GM12878 (cell line): ENCODE measurements around the gene TTLL13. TPM values are rescaled to one million over a fixed set of nuclear protein-coding genes. Genes with fewer than 3 reads are reported as not detected.
"Not testable (repeated sequence)": the region's sequence is repeated elsewhere in the genome, so short reads cannot be mapped to it uniquely, and the experiment has no call there.

Experiments used
- ATAC-seq: fragments of 200-7000 bp; cut with Tn5 transposase; 3 replicates; pipeline ENCODE4 v1.9.1; 2020; ENCODE audit warnings: mild to moderate bottlenecking, moderate library complexity
- BruUV-seq: library from RNA; stranded (reverse); fragments of 400-500 nt; replicated peaks from 2 replicates; lab custom pipeline; 2021; lab: Mats Ljungman, UMichigan
- CTCF ChIA-PET: fragments of 300-600 bp; sonication (Branson Sonifier 250); formaldehyde crosslinking; extraction: SDS; loops from one replicate; lab custom pipeline; 2021; ENCODE audit warnings: inconsistent platforms; lab: Yijun Ruan, JAX
- POLR2A ChIA-PET: fragments of 350-600 bp; formaldehyde crosslinking; extraction: SDS; loops from one replicate; lab custom pipeline; 2021; ENCODE audit warnings: inconsistent platforms; lab: Charles Lee
- RAD21 ChIA-PET: fragments of 300-600 bp; sonication (Branson Sonifier 250); formaldehyde crosslinking; loops from one replicate; lab custom pipeline; 2023; ENCODE audit warnings: antibody characterized with exemption; ENCODE audit not compliant: unreplicated experiment; lab: Charles Lee
- SMC1A ChIA-PET: fragments of 300-600 bp; sonication (Branson Sonifier 250); formaldehyde crosslinking; loops from one replicate; lab custom pipeline; 2023; ENCODE audit not compliant: unreplicated experiment, uncharacterized antibody; lab: Charles Lee
- DNase-seq: peaks from one replicate; pipeline ENCODE4 v3.0.0-alpha.2; 2011; ENCODE audit warnings: low read depth, low spot score
- FAIRE-seq: peaks from 3 replicates; lab custom pipeline; 2011; peaks lifted over from hg19 to GRCh38; lab: Jason Lieb, UNC
- H2AFZ ChIP-seq: 2 replicates; pipeline ENCODE4 v1.6.0; 2011; ENCODE audit warnings: low read depth, low read length, control low read depth; ENCODE audit not compliant: control insufficient read depth
- H3K27ac ChIP-seq: 2 replicates; pipeline ENCODE4 v1.5.1; 2011; ENCODE audit warnings: control low read depth; ENCODE audit not compliant: control insufficient read depth, insufficient read depth
- H3K27me3 ChIP-seq, 2 experiments: replicated peaks in 1 of 2; 2 replicates each; pipeline versions ENCODE4 v1.6.0 to v1.6.1; 2011; ENCODE audit warnings: low read length in 1 of 2; ENCODE audit not compliant: control insufficient read depth in 2 of 2, insufficient read depth in 2 of 2
- H3K36me3 ChIP-seq, 2 experiments: 2 replicates each; pipeline ENCODE4 v1.5.1; 2011; ENCODE audit warnings: low read length in 1 of 2; ENCODE audit not compliant: control insufficient read depth in 2 of 2, insufficient read depth in 2 of 2
- H3K4me1 ChIP-seq: 2 replicates; pipeline ENCODE4 v1.6.1; 2011; ENCODE audit warnings: mild to moderate bottlenecking, low read length, moderate library complexity, mixed read lengths; ENCODE audit not compliant: control insufficient read depth, insufficient read depth
- H3K4me2 ChIP-seq: 2 replicates; pipeline ENCODE4 v1.6.0; 2011; ENCODE audit warnings: control low read depth; ENCODE audit not compliant: control insufficient read depth, insufficient read depth
- H3K4me3 ChIP-seq: fragments of 200-600 bp; sonication (generic); 2 replicates; pipeline ENCODE4 v1.5.1; 2016
- H3K79me2 ChIP-seq: 2 replicates; pipeline ENCODE4 v1.6.0; 2011; ENCODE audit warnings: low read length; ENCODE audit not compliant: control insufficient read depth, insufficient read depth
- H3K9ac ChIP-seq: 2 replicates; pipeline ENCODE4 v1.8.0; 2011; ENCODE audit warnings: low read length, control low read depth, mixed read lengths; ENCODE audit not compliant: control insufficient read depth, insufficient read depth
- H3K9me3 ChIP-seq: replicated peaks from 3 replicates; pipeline ENCODE4 v1.5.1; 2011; ENCODE audit warnings: mild to moderate bottlenecking, low read length; ENCODE audit not compliant: control insufficient read depth, insufficient read depth
- H4K20me1 ChIP-seq: 2 replicates; pipeline ENCODE4 v1.6.0; 2011; ENCODE audit not compliant: control insufficient read depth, insufficient read depth
- CTCF ChIP-seq, 3 experiments: IDR thresholded peaks in 2 of 3; conservative IDR thresholded peaks in 1 of 3; 2 replicates each; pipeline ENCODE4 v1.5.1; 2011; ENCODE audit warnings: low read depth in 3 of 3, low read length in 3 of 3, mild to moderate bottlenecking in 3 of 3, control low read depth in 2 of 3, moderate library complexity in 2 of 3, inconsistent platforms in 1 of 3, mixed read lengths in 1 of 3; ENCODE audit not compliant: control insufficient read depth in 2 of 3, insufficient read depth in 1 of 3; ENCODE audit errors: extremely low read depth in 1 of 3
- E4F1 ChIP-seq: fragments of 450-650 bp; IDR thresholded peaks from 2 replicates; pipeline ENCODE4 v1.6.1; 2018; ENCODE audit warnings: borderline replicate concordance, mild to moderate bottlenecking; ENCODE audit not compliant: partially characterized antibody
- MAX ChIP-seq: IDR thresholded peaks from 2 replicates; pipeline ENCODE4 v1.6.1; 2012; ENCODE audit warnings: low read depth, low read length, improper control_type of control experiment
- MEF2B ChIP-seq: fragments of 450-650 bp; IDR thresholded peaks from 2 replicates; pipeline ENCODE4 v1.6.1; 2018; ENCODE audit warnings: mild to moderate bottlenecking, moderate library complexity; ENCODE audit not compliant: partially characterized antibody, poor library complexity, severe bottlenecking
- PBX3 ChIP-seq: IDR thresholded peaks from 2 replicates; pipeline ENCODE4 v1.6.1; 2011; ENCODE audit warnings: mild to moderate bottlenecking, low read depth, low read length, moderate library complexity; ENCODE audit not compliant: insufficient replicate concordance
- RAD51 ChIP-seq: fragments of 450-650 bp; IDR thresholded peaks from 2 replicates; pipeline ENCODE4 v1.6.1; 2016; ENCODE audit warnings: moderate library complexity, mild to moderate bottlenecking, inconsistent platforms
- TCF3 ChIP-seq: IDR thresholded peaks from 2 replicates; pipeline ENCODE4 v1.6.1; 2012; ENCODE audit warnings: low read depth, mild to moderate bottlenecking, low read length, borderline replicate concordance; ENCODE audit not compliant: insufficient read depth
- WGBS: methylation state at CpG from one replicate; pipeline ENCODE4 v1.1.6; 2016; ENCODE audit warnings: low lambda C conversion rate; ENCODE audit not compliant: insufficient replicate concordance, insufficient coverage; ENCODE audit errors: missing lambda C conversion rate; 5-methylcytosine and 5-hydroxymethylcytosine counted together
- in situ Hi-C: fragments of 300-500 bp; cut with MboI; formaldehyde crosslinking; loops from 9 replicates; pipeline ENCODE4 v1.14.3; 2018; ENCODE audit warnings: mixed read lengths
- intact Hi-C: fragments of 100-400 bp; cut with micrococcal nuclease; formaldehyde crosslinking; loops from one replicate; pipeline ENCODE4 v1.14.2; 2022; ENCODE audit not compliant: unreplicated experiment
- polyA plus RNA-seq, 11 experiments: library from polyadenylated mRNA; depleted of rRNA in 4 of 11; unstranded in 6 of 11; stranded (reverse) in 5 of 11; fragments of >200 nt; fragmentation: Nextera tagmentation in 4 of 11; fragmentation: Illumina TruSeq in 1 of 11; extraction: Ambion mirVana in 4 of 11; extraction: Trizol in 1 of 11; gene quantifications; 1 replicate in 1 of 11; 2 replicates in 10 of 11; pipeline versions ENCODE4 v1.2.1 to v1.2.3, GENCODE V29; 2011 to 2016; ENCODE audit warnings: inconsistent platforms in 2 of 11, missing spikeins in 2 of 11, low read depth in 1 of 11
- total RNA-seq, 4 experiments: library from RNA; depleted of rRNA in 3 of 4; stranded (reverse); fragments of >200 nt in 3 of 4; fragmentation: Illumina TruSeq in 1 of 4; extraction: Trizol in 1 of 4; gene quantifications; 2 replicates each; pipeline versions ENCODE4 v1.2.1 to v1.2.3, GENCODE V29; 2013 to 2021

Gene TTLL13
- total and polyA plus RNA-seq, 10 of the 15 experiments (the other 5 are each of a cell fraction or from before 2014, with no cell fraction given) = 0.03 to 0.32 (median 0.13) TPM; not detected in 1

GRCh38 chr15:90296316-90296884, 47.0 kb downstream of the TTLL13 start:
- intact Hi-C loops, H2AFZ ChIP-seq, H3K9ac ChIP-seq, DNase-seq, H3K79me2 ChIP-seq, BruUV-seq, H3K4me2 ChIP-seq, FAIRE-seq, H3K27ac ChIP-seq, ATAC-seq, H3K4me1 ChIP-seq, H3K36me3 ChIP-seq, H4K20me1 ChIP-seq, H3K27me3 ChIP-seq, H3K4me3 ChIP-seq, H3K9me3 ChIP-seq, in situ Hi-C loops: not testable (repeated sequence)
- ChIA-PET CTCF (interaction anchor here (0.6 to 7.5 kb wide), 9 partner anchors 8 to 635 kb away, joined by 3 to 99 read pairs (median 3); no protein-coding TSS in a partner anchor), RAD21 (interaction anchor here (0.6 to 1.4 kb wide), 3 partner anchors 11 to 63 kb away, joined by 3 to 5 read pairs (median 4); partner anchors contain the start of gene CIB1), POLR2A (interaction anchor here (0.6 to 1.0 kb wide), 2 partner anchors 11 to 112 kb away, joined by 3 read pairs; no protein-coding TSS in a partner anchor), SMC1A (interaction anchor here (0.6 to 4.7 kb wide), 3 partner anchors 20 to 24 kb away, joined by 3 to 30 read pairs (median 3); no protein-coding TSS in a partner anchor)
- 61% methylated on average over 4 of the region's 4 CpGs for WGBS
- peak; percentile 79 for TF ChIP-seq RAD51

- no peaks in the 10 kb centered on the region for H4K20me1 ChIP-seq
- no peak overlapping the region for H3K9ac ChIP-seq
- H3K9me3 ChIP-seq = no peaks in the 10 kb centered on the region
- DNase-seq (no peak), ATAC-seq (no peak), FAIRE-seq (no peak)
- SMC1A ChIA-PET = interaction anchor here (4.7 kb wide), 1 partner anchor 24 kb away, joined by 30 read pairs; no protein-coding TSS in a partner anchor
- POLR2A ChIA-PET = interaction anchor here (0.6 kb wide), 1 partner anchor 111 kb away, joined by 3 read pairs; no protein-coding TSS in a partner anchor
- no TSS peak for BruUV-seq
- WGBS = 24% methylated on average over 4 of the region's 4 CpGs
- in situ Hi-C loops (no loop called here), intact Hi-C loops (no loop called here)
- CTCF ChIA-PET = interaction anchor here (0.8 to 7.5 kb wide), 6 partner anchors 7 to 635 kb away, joined by 3 to 99 read pairs (median 4); no protein-coding TSS in a partner anchor
- no peaks in the 10 kb centered on the region for H3K27me3 ChIP-seq
- RAD21 ChIA-PET = interaction anchor here (0.6 to 1.4 kb wide), 2 partner anchors 10 to 63 kb away, joined by 3 to 5 read pairs; partner anchors contain the start of gene CIB1
- H2AFZ ChIP-seq = no peak overlapping the region
- H3K4me1 ChIP-seq = peaks cover 3% of the 10 kb centered on the region; the same call in 1 of the 2 replicates
- no peak overlapping the region for H3K4me3 ChIP-seq
- no peak overlapping the region for H3K4me2 ChIP-seq
- no peak overlapping the region for H3K27ac ChIP-seq
- H3K36me3 ChIP-seq = no peaks in the 10 kb centered on the region
- H3K79me2 ChIP-seq = no peaks in the 10 kb centered on the region
- TF ChIP-seq PBX3 (no peak), E4F1 (no peak), TCF3 (no peak), MEF2B (no peak), MAX (no peak), CTCF (IDR thresholded peaks at IDR 0.05 in 2 of 3, conservative IDR thresholded peaks at IDR 0.05 in 1 of 3; ENCODE audit: control insufficient read depth in 2 of 3, extremely low read depth in 1 of 3, insufficient read depth in 1 of 3, low read depth in 3 of 3, low read length in 3 of 3) (no peak)
These were observed 47.7 kb downstream of the TTLL13 start for GRCh38 chr15:90297021-90297420.
